ENCODE measurements around the gene NEK5. TPM values are rescaled to one million over a fixed set of nuclear protein-coding genes. Genes with fewer than 3 reads are reported as not detected.

NEK5 gene
- total RNA-seq, 1 donor from 2014 or later: 0.97 TPM

DNA sequence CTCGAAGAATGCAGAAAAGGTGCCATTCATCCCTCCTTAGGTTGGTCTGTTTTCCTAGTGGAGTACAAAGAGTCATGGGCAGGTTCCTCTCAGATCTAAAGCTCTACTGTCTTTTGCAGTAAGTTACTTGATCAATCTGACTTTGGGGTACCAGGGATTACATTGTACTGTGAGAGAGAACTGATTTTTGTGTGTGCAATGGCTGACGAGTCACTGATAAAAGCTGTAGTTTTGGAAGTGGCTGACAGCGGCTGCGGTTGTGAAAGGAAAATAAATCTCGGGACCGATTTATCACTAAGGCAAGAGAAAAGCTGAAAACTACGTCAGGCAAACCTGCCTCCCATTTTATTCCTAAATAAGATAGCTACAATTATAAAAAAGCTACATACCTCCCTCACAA lies 77.5 kb downstream of the NEK5 start:
- Mint-ChIP-seq H3K27me3 (ENCODE audit: unreplicated experiment) (no peaks in the 10 kb centered on the region), H3K36me3 (ENCODE audit: low read depth, unreplicated experiment) (no peaks in the 10 kb centered on the region), H3K27ac (ENCODE audit: unreplicated experiment) (no peak overlapping the region), H3K4me1 (ENCODE audit: unreplicated experiment) (no peaks in the 10 kb centered on the region), H3K4me3 (ENCODE audit: unreplicated experiment) (no peak overlapping the region), H3K9me3 (ENCODE audit: unreplicated experiment) (no peaks in the 10 kb centered on the region)
- TF ChIP-seq, protein P1, sequence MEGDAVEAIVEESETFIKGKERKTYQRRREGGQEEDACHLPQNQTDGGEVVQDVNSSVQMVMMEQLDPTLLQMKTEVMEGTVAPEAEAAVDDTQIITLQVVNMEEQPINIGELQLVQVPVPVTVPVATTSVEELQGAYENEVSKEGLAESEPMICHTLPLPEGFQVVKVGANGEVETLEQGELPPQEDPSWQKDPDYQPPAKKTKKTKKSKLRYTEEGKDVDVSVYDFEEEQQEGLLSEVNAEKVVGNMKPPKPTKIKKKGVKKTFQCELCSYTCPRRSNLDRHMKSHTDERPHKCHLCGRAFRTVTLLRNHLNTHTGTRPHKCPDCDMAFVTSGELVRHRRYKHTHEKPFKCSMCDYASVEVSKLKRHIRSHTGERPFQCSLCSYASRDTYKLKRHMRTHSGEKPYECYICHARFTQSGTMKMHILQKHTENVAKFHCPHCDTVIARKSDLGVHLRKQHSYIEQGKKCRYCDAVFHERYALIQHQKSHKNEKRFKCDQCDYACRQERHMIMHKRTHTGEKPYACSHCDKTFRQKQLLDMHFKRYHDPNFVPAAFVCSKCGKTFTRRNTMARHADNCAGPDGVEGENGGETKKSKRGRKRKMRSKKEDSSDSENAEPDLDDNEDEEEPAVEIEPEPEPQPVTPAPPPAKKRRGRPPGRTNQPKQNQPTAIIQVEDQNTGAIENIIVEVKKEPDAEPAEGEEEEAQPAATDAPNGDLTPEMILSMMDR (IDR thresholded peaks at IDR 0.05; ENCODE audit: unreplicated experiment): no peak
- DNase-seq (ENCODE audit: low spot score): no peak

DNA sequence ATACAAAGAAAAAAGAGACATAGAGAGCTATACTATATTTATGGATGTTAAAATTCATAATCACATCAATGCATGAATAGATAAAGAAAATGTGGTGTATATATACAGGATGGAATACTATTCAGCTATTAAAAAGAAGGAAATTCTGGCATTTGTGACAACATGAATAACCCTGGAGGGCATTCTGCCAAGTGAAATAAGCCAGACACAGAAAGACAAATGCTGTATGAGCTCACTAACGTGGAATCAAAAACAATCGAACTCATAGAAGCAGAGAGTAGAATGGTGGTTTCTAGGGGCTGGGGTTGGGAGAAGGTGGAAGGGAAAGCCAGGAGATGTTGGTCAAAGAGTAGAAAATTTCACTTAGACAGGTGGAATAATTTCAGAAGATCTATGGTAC lies 80.4 kb downstream of the NEK5 start:
- H3K9me3 Mint-ChIP-seq (ENCODE audit: unreplicated experiment): no peaks in the 10 kb centered on the region
- H3K4me1 Mint-ChIP-seq (ENCODE audit: unreplicated experiment): no peaks in the 10 kb centered on the region
- H3K4me3 Mint-ChIP-seq (ENCODE audit: unreplicated experiment): no peak overlapping the region
- H3K27ac Mint-ChIP-seq (ENCODE audit: unreplicated experiment): no peak overlapping the region
- no peak for DNase-seq (ENCODE audit: low spot score)
- TF ChIP-seq, protein P1 (IDR thresholded peaks at IDR 0.05; ENCODE audit: unreplicated experiment): no peak
- H3K27me3 Mint-ChIP-seq (ENCODE audit: unreplicated experiment): no peaks in the 10 kb centered on the region
- H3K36me3 Mint-ChIP-seq (ENCODE audit: low read depth, unreplicated experiment): no peaks in the 10 kb centered on the region

DNA sequence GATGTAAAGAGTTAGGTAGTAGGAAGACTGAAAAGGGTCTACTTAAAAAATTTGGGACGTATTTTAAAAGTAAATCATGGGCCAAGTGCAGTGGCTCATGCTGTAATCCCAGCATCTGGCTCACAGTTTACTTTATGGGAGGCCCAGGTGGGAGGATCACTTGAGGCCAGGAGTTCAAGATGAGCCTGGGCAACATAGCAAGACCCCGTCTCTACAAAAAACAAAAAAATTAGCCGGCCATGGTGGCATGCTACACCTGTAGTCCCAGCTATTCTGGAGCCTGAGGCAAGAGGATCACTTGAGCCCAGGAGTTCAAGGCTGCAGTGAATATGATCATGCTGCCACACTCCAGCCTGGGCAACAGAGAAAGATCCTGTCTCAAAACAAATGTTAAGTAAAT lies 81.4 kb downstream of the NEK5 start:
- H3K4me1 Mint-ChIP-seq (ENCODE audit: unreplicated experiment): no peaks in the 10 kb centered on the region
- H3K27me3 Mint-ChIP-seq (ENCODE audit: unreplicated experiment): no peaks in the 10 kb centered on the region
- no peak for DNase-seq (ENCODE audit: low spot score)

DNA sequence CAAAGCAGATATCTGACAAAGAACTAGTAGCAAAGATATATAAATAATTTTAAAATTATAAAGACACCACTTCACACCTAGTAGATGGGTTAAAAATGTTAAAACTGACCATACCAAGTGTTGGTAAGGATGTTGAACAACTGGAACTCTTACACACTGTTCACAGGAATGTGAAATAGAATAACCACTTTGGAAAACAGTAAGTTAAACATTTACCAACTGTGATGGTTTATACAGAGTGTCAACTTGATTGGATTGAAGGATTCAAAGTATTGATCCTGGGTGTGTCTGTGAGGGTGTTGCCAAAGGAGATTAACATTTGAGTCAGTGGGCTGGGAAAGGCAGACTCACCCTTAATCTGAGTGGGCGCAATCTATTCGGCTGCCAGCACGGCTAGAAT lies 85.2 kb downstream of the NEK5 start:
- no peak overlapping the region for H3K27ac Mint-ChIP-seq (ENCODE audit: unreplicated experiment)
- no peaks in the 10 kb centered on the region for H3K27me3 Mint-ChIP-seq (ENCODE audit: unreplicated experiment)
- no peak overlapping the region for H3K4me3 Mint-ChIP-seq (ENCODE audit: unreplicated experiment)
- H3K4me1 Mint-ChIP-seq (ENCODE audit: unreplicated experiment): no peaks in the 10 kb centered on the region
- TF ChIP-seq, protein P1 (IDR thresholded peaks at IDR 0.05; ENCODE audit: unreplicated experiment): no peak
- no peaks in the 10 kb centered on the region for H3K36me3 Mint-ChIP-seq (ENCODE audit: low read depth, unreplicated experiment)
- H3K9me3 Mint-ChIP-seq (ENCODE audit: unreplicated experiment): no peaks in the 10 kb centered on the region
- DNase-seq (ENCODE audit: low spot score): no peak

More for the DNA sequence above, 81.4 kb downstream of the NEK5 start:
- no peak overlapping the region for H3K4me3 Mint-ChIP-seq (ENCODE audit: unreplicated experiment)
- TF ChIP-seq, protein P1 (IDR thresholded peaks at IDR 0.05; ENCODE audit: unreplicated experiment): no peak
- H3K27ac Mint-ChIP-seq (ENCODE audit: unreplicated experiment): no peak overlapping the region
- H3K9me3 Mint-ChIP-seq (ENCODE audit: unreplicated experiment): no peaks in the 10 kb centered on the region
- H3K36me3 Mint-ChIP-seq (ENCODE audit: low read depth, unreplicated experiment): no peaks in the 10 kb centered on the region

DNA sequence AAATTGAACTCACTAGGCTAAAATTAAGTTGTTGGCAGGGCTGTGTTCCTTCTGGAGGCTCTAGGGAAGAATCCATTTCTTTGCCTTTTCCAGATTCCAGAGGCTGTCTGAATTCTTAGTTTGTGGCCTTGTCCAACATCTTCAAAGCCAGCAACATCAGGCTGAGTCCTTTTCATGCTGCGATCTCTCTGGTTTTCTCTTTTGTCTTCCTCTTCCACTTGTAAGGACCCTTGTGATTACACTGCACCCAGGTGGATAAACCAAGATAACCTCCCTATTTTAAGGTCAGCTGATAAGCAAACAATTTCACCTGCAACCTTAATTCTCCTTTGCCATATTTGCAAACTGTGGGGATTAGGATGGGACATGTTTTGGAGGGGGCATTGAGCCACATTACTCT lies 92.8 kb downstream of the NEK5 start:
- Mint-ChIP-seq H3K4me1 (ENCODE audit: unreplicated experiment) (peaks cover 10% of the 10 kb centered on the region), H3K36me3 (ENCODE audit: low read depth, unreplicated experiment) (peaks cover 4% of the 10 kb centered on the region), H3K27me3 (ENCODE audit: unreplicated experiment) (peaks cover 1% of the 10 kb centered on the region), H3K9me3 (ENCODE audit: unreplicated experiment) (no peaks in the 10 kb centered on the region), H3K4me3 (ENCODE audit: unreplicated experiment) (no peak overlapping the region), H3K27ac (ENCODE audit: unreplicated experiment) (no peak overlapping the region)
- DNase-seq (ENCODE audit: low spot score): no peak
- TF ChIP-seq, protein P1 (IDR thresholded peaks at IDR 0.05; ENCODE audit: unreplicated experiment): no peak
